Activated T-helper 1 cell treated with anti-CD3 and anti-CD28 coated beads, Interleukin-12 subunit alpha, Interleukin-12 subunit beta, Interleukin-2, Interleukin-4 antibody, amounts not matched to agents 30 ng/mL and 10 ng/mL and 1 ng/mL, durations not matched to agents 14 hours and 24 hours and 36 hours (primary cell): ENCODE data around the gene SMG6. TPM values are rescaled to one million over a fixed set of nuclear protein-coding genes. Genes with fewer than 3 reads are reported as not detected.

Experiments
- DNase-seq: peaks from one replicate; pipeline ENCODE4 v3.0.0; 2021; ENCODE audit warnings: low spot score
- H3K27ac Mint-ChIP-seq: one replicate; pipeline ENCODE4 v1.8.0; 2021; ENCODE audit warnings: mild to moderate bottlenecking, mixed read lengths
- H3K27me3 Mint-ChIP-seq: one replicate; pipeline ENCODE4 v1.8.0; 2022; ENCODE audit warnings: mild to moderate bottlenecking, moderate library complexity, mixed read lengths; ENCODE audit not compliant: insufficient read depth
- H3K36me3 Mint-ChIP-seq: one replicate; pipeline ENCODE4 v1.8.0; 2021; ENCODE audit warnings: low read depth, mixed read lengths
- H3K4me1 Mint-ChIP-seq: one replicate; pipeline ENCODE4 v1.8.0; 2021; ENCODE audit warnings: low read depth, mixed read lengths
- H3K4me3 Mint-ChIP-seq: one replicate; pipeline ENCODE4 v1.8.0; 2021; ENCODE audit warnings: mild to moderate bottlenecking, moderate library complexity, mixed read lengths
- H3K9me3 Mint-ChIP-seq: one replicate; pipeline ENCODE4 v1.8.0; 2021; ENCODE audit warnings: mixed read lengths
- intact Hi-C: fragments of 100-400 bp; cut with micrococcal nuclease; formaldehyde crosslinking; loops from one replicate; pipeline ENCODE4 v1.15.1; 2024
- total RNA-seq: library from RNA; stranded (reverse); gene quantifications from 2 replicates; pipeline ENCODE4 v1.2.3, GENCODE V29; 2022

The SMG6 gene
- total RNA-seq, 1 donor from 2014 or later = 39.5 TPM

- H3K4me3 Mint-ChIP-seq = peak overlapping the region; percentile 1
- H3K36me3 Mint-ChIP-seq = peaks cover 28% of the 10 kb centered on the region
- H3K27me3 Mint-ChIP-seq = no peaks in the 10 kb centered on the region
- intact Hi-C loops = loop anchor here (1.0 to 5.0 kb wide), 6 partner anchors 20 to 106 kb away; no protein-coding TSS in a partner anchor
- DNase-seq = peak; percentile 16
- H3K27ac Mint-ChIP-seq = peak overlapping the region; percentile 70
- H3K4me1 Mint-ChIP-seq = peaks cover 47% of the 10 kb centered on the region
- H3K9me3 Mint-ChIP-seq = no peaks in the 10 kb centered on the region
Observed at GRCh38 chr17:2195729-2196128, 107.9 kb downstream of the SMG6 start.

- Mint-ChIP-seq H3K9me3 (no peaks in the 10 kb centered on the region), H3K27me3 (no peaks in the 10 kb centered on the region), H3K36me3 (peaks cover 28% of the 10 kb centered on the region), H3K4me1 (peaks cover 55% of the 10 kb centered on the region), H3K27ac (no peak overlapping the region), H3K4me3 (no peak overlapping the region)
- intact Hi-C loops = loop anchor here (1.0 to 5.0 kb wide), 6 partner anchors 20 to 106 kb away; no protein-coding TSS in a partner anchor
- no peak for DNase-seq
Observed at GRCh38 chr17:2194889-2195335, 108.7 kb downstream of the SMG6 start.

- no peaks in the 10 kb centered on the region for H3K9me3 Mint-ChIP-seq
- peak; percentile 26 for DNase-seq
- peak overlapping the region; percentile 13 for H3K4me3 Mint-ChIP-seq
- H3K27ac Mint-ChIP-seq = peak overlapping the region; percentile 56
- H3K27me3 Mint-ChIP-seq = no peaks in the 10 kb centered on the region
- peaks cover 66% of the 10 kb centered on the region for H3K4me1 Mint-ChIP-seq
- H3K36me3 Mint-ChIP-seq = peaks cover 33% of the 10 kb centered on the region
- intact Hi-C loops = no loop called here
Observed at GRCh38 chr17:2192367-2193057, 111.1 kb downstream of the SMG6 start.

- Mint-ChIP-seq H3K36me3 (peaks cover 36% of the 10 kb centered on the region), H3K27ac (peak overlapping the region; percentile 2), H3K4me1 (peaks cover 66% of the 10 kb centered on the region), H3K4me3 (no peak overlapping the region), H3K27me3 (no peaks in the 10 kb centered on the region), H3K9me3 (no peaks in the 10 kb centered on the region)
- intact Hi-C loops = no loop called here
- no peak for DNase-seq
Observed at GRCh38 chr17:2191785-2192184, 111.8 kb downstream of the SMG6 start.

GRCh38 chr17:2191227-2191626 lies 112.4 kb downstream of the SMG6 start:
- H3K4me1 Mint-ChIP-seq = peaks cover 66% of the 10 kb centered on the region
- H3K27ac Mint-ChIP-seq = no peak overlapping the region
- intact Hi-C loops = no loop called here
- no peaks in the 10 kb centered on the region for H3K27me3 Mint-ChIP-seq
- H3K9me3 Mint-ChIP-seq = no peaks in the 10 kb centered on the region
- no peak overlapping the region for H3K4me3 Mint-ChIP-seq
- DNase-seq = no peak
- H3K36me3 Mint-ChIP-seq = peaks cover 37% of the 10 kb centered on the region

- no peak for DNase-seq
- Mint-ChIP-seq H3K9me3 (no peaks in the 10 kb centered on the region), H3K27ac (no peak overlapping the region), H3K4me1 (peaks cover 64% of the 10 kb centered on the region), H3K36me3 (peaks cover 41% of the 10 kb centered on the region), H3K27me3 (no peaks in the 10 kb centered on the region), H3K4me3 (no peak overlapping the region)
- intact Hi-C loops = no loop called here
Observed at GRCh38 chr17:2190014-2190413, 113.6 kb downstream of the SMG6 start.

GRCh38 chr17:2188971-2189630 lies 114.5 kb downstream of the SMG6 start:
- intact Hi-C loops = no loop called here
- Mint-ChIP-seq H3K27ac (no peak overlapping the region), H3K4me1 (peaks cover 55% of the 10 kb centered on the region), H3K4me3 (no peak overlapping the region), H3K9me3 (no peaks in the 10 kb centered on the region), H3K36me3 (peaks cover 37% of the 10 kb centered on the region), H3K27me3 (no peaks in the 10 kb centered on the region)
- no peak for DNase-seq

- H3K4me3 Mint-ChIP-seq = no peak overlapping the region
- intact Hi-C loops = no loop called here
- no peaks in the 10 kb centered on the region for H3K9me3 Mint-ChIP-seq
- peaks cover 36% of the 10 kb centered on the region for H3K36me3 Mint-ChIP-seq
- peaks cover 43% of the 10 kb centered on the region for H3K4me1 Mint-ChIP-seq
- H3K27me3 Mint-ChIP-seq = no peaks in the 10 kb centered on the region
- no peak for DNase-seq
- H3K27ac Mint-ChIP-seq = peak overlapping the region; percentile 8
Observed at GRCh38 chr17:2187758-2188157, 115.8 kb downstream of the SMG6 start.

- Mint-ChIP-seq H3K27ac (no peak overlapping the region), H3K36me3 (peaks cover 39% of the 10 kb centered on the region), H3K9me3 (no peaks in the 10 kb centered on the region), H3K27me3 (no peaks in the 10 kb centered on the region), H3K4me1 (peaks cover 43% of the 10 kb centered on the region), H3K4me3 (no peak overlapping the region)
- no peak for DNase-seq
- intact Hi-C loops = no loop called here
Observed at GRCh38 chr17:2186937-2187336, 116.6 kb downstream of the SMG6 start.

GRCh38 chr17:2184993-2185931 lies 118.3 kb downstream of the SMG6 start:
- DNase-seq = no peak
- Mint-ChIP-seq H3K4me3 (no peak overlapping the region), H3K9me3 (no peaks in the 10 kb centered on the region), H3K27ac (no peak overlapping the region), H3K36me3 (peaks cover 47% of the 10 kb centered on the region), H3K27me3 (no peaks in the 10 kb centered on the region), H3K4me1 (peaks cover 48% of the 10 kb centered on the region)
- intact Hi-C loops = no loop called here

GRCh38 chr17:2183346-2183745 lies 120.2 kb downstream of the SMG6 start:
- H3K27me3 Mint-ChIP-seq = no peaks in the 10 kb centered on the region
- peaks cover 45% of the 10 kb centered on the region for H3K4me1 Mint-ChIP-seq
- H3K27ac Mint-ChIP-seq = no peak overlapping the region
- H3K36me3 Mint-ChIP-seq = peaks cover 44% of the 10 kb centered on the region
- no peaks in the 10 kb centered on the region for H3K9me3 Mint-ChIP-seq
- H3K4me3 Mint-ChIP-seq = no peak overlapping the region
- intact Hi-C loops = no loop called here
- DNase-seq = no peak

GRCh38 chr17:2181897-2182448 lies 121.6 kb downstream of the SMG6 start:
- H3K27ac Mint-ChIP-seq = peak overlapping the region; percentile 32
- intact Hi-C loops = no loop called here
- no peak for DNase-seq
- H3K9me3 Mint-ChIP-seq = no peaks in the 10 kb centered on the region
- H3K4me1 Mint-ChIP-seq = peaks cover 51% of the 10 kb centered on the region
- H3K4me3 Mint-ChIP-seq = no peak overlapping the region
- H3K27me3 Mint-ChIP-seq = no peaks in the 10 kb centered on the region
- H3K36me3 Mint-ChIP-seq = peaks cover 41% of the 10 kb centered on the region
